DOHH2 (cell line): ENCODE results near the gene PTPN7.

ENCODE experiments used
- H3F3A ChIP-seq: fragments of 200-600 bp; sonication (generic), shearing (Covaris generic); 2 replicates; pipeline ENCODE4 v1.6.0; 2016; ENCODE audit warnings: antibody characterized with exemption, mild to moderate bottlenecking; ENCODE audit not compliant: control insufficient read depth, insufficient read depth
- H3K27ac ChIP-seq: fragments of 200-600 bp; sonication (generic); 2 replicates; pipeline ENCODE4 v1.5.1; 2014; ENCODE audit warnings: low read depth, mild to moderate bottlenecking, low read length, moderate library complexity
- H3K27me3 ChIP-seq: fragments of 200-600 bp; sonication (generic); 2 replicates; pipeline ENCODE4 v1.6.1; 2014; ENCODE audit warnings: mild to moderate bottlenecking, low read length, mixed read lengths; ENCODE audit not compliant: control insufficient read depth
- H3K36me3 ChIP-seq: fragments of 200-600 bp; sonication (generic); 2 replicates; pipeline ENCODE4 v1.6.1; 2014; ENCODE audit warnings: mild to moderate bottlenecking, low read length, moderate library complexity, mixed read lengths; ENCODE audit not compliant: control insufficient read depth
- H3K4me1 ChIP-seq: fragments of 200-600 bp; sonication (generic); 2 replicates; pipeline ENCODE4 v1.6.1; 2014; ENCODE audit warnings: mild to moderate bottlenecking, low read length, mixed read lengths; ENCODE audit not compliant: control insufficient read depth
- H3K4me2 ChIP-seq: fragments of 200-600 bp; sonication (generic); 2 replicates; pipeline ENCODE4 v1.6.0; 2014; ENCODE audit warnings: mild to moderate bottlenecking, low read length, moderate library complexity
- H3K4me3 ChIP-seq: fragments of 200-600 bp; sonication (generic); 2 replicates; pipeline ENCODE4 v1.5.1; 2014; ENCODE audit warnings: mild to moderate bottlenecking, low read length, mixed read lengths
- H3K79me2 ChIP-seq: fragments of 200-600 bp; sonication (generic); 2 replicates; pipeline ENCODE4 v1.6.1; 2014; ENCODE audit warnings: mild to moderate bottlenecking, low read length, mixed read lengths; ENCODE audit not compliant: control insufficient read depth
- H3K9me2 ChIP-seq: fragments of 200-600 bp; sonication (generic); replicated peaks from 2 replicates; pipeline ENCODE4 v1.6.1; 2014; ENCODE audit warnings: mild to moderate bottlenecking, low read length, mixed read lengths; ENCODE audit not compliant: control insufficient read depth
- H3K9me3 ChIP-seq: fragments of 200-600 bp; sonication (generic); 2 replicates; pipeline ENCODE4 v1.6.1; 2014; ENCODE audit warnings: antibody characterized with exemption, low read length, mixed read lengths; ENCODE audit not compliant: control insufficient read depth, insufficient read depth
- H4K20me1 ChIP-seq: fragments of 200-600 bp; sonication (generic); 2 replicates; pipeline ENCODE4 v1.6.0; 2014; ENCODE audit warnings: low read depth, mild to moderate bottlenecking, antibody characterized with exemption, low read length, moderate library complexity; ENCODE audit not compliant: control insufficient read depth, insufficient read depth
- EZH2phosphoT487 ChIP-seq: fragments of 200-600 bp; sonication (generic); IDR thresholded peaks from 2 replicates; pipeline ENCODE4 v1.6.1; 2017; ENCODE audit warnings: borderline replicate concordance, mild to moderate bottlenecking, antibody characterized with exemption, low read length, moderate library complexity, mixed read lengths
- TF ChIP-seq, protein P1 (sequence below): fragments of 200-600 bp; sonication (generic); IDR thresholded peaks from one replicate; pipeline ENCODE4 v1.5.1; 2014; ENCODE audit warnings: antibody characterized with exemption, mild to moderate bottlenecking, low read depth, low read length; ENCODE audit not compliant: poor library complexity, severe bottlenecking

PTPN7 gene

DNA sequence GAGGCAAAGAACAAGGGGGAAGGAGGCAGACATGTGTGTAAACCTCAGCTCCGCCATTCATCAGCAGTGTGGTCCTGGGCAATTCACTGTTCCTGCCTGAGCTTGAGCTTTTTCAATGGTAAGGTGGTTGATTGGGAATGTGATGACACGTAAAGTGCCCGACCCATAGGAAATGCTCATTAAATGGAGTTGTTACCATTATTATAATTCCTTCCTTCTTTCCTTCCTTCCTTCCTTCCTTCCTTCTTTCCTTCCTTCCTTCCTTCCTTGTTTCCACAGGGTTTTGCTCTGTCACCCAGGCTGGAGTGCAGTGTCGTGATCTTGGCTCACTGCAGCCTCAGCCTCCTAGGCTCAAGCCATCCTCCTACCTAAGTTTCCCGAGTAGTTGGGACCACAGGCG, 33.3 kb downstream of the PTPN7 start:
- no peak overlapping the region for H3K27ac ChIP-seq
- H3K36me3 ChIP-seq: no peaks in the 10 kb centered on the region; the same call in 1 of the 2 replicates
- no peaks in the 10 kb centered on the region for H3K4me1 ChIP-seq
- H3K9me3 ChIP-seq: no peaks in the 10 kb centered on the region
- H3K9me2 ChIP-seq: no peaks in the 10 kb centered on the region
- no peaks in the 10 kb centered on the region for H3F3A ChIP-seq
- H3K4me3 ChIP-seq: no peak overlapping the region
- peaks cover 9% of the 10 kb centered on the region for H3K27me3 ChIP-seq
- TF ChIP-seq, protein P1, sequence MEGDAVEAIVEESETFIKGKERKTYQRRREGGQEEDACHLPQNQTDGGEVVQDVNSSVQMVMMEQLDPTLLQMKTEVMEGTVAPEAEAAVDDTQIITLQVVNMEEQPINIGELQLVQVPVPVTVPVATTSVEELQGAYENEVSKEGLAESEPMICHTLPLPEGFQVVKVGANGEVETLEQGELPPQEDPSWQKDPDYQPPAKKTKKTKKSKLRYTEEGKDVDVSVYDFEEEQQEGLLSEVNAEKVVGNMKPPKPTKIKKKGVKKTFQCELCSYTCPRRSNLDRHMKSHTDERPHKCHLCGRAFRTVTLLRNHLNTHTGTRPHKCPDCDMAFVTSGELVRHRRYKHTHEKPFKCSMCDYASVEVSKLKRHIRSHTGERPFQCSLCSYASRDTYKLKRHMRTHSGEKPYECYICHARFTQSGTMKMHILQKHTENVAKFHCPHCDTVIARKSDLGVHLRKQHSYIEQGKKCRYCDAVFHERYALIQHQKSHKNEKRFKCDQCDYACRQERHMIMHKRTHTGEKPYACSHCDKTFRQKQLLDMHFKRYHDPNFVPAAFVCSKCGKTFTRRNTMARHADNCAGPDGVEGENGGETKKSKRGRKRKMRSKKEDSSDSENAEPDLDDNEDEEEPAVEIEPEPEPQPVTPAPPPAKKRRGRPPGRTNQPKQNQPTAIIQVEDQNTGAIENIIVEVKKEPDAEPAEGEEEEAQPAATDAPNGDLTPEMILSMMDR: no peak
- TF ChIP-seq EZH2phosphoT487: no peak
- no peaks in the 10 kb centered on the region for H4K20me1 ChIP-seq
- no peak overlapping the region for H3K4me2 ChIP-seq
- H3K79me2 ChIP-seq: no peaks in the 10 kb centered on the region

- Histone ChIP-seq H3K27me3 (peaks cover 14% of the 10 kb centered on the region), H3K27ac (no peak overlapping the region), H3K4me1 (no peaks in the 10 kb centered on the region), H3F3A (no peaks in the 10 kb centered on the region), H4K20me1 (no peaks in the 10 kb centered on the region), H3K36me3 (no peaks in the 10 kb centered on the region), H3K4me2 (no peak overlapping the region), H3K9me3 (no peaks in the 10 kb centered on the region), H3K9me2 (no peaks in the 10 kb centered on the region), H3K79me2 (no peaks in the 10 kb centered on the region), H3K4me3 (no peak overlapping the region)
- TF ChIP-seq, protein P1: no peak
- TF ChIP-seq EZH2phosphoT487: no peak
Observed at GRCh38 chr1:202126426-202126825, 34.0 kb downstream of the PTPN7 start.

DNA sequence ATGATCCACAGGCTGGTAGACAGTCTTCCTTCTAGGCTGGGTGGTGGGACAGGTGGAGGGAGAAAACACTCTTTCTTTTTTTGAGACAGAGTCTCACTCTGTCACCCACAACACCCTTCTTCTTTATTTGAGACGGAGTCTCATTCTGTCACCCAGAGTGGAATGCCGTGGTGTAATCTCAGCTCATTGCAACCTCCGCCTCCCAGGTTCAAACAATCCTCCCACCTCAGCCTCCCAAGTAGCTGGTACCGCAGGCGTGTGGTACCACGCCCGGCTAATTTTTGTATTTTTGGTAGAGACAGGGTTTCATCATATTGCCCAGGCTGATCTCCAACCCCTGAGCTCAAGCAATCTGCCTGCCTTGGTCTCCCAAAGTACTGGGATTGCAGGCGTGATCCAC, 34.8 kb downstream of the PTPN7 start:
- Histone ChIP-seq H3K79me2 (no peaks in the 10 kb centered on the region), H3K36me3 (no peaks in the 10 kb centered on the region), H3K4me2 (no peak overlapping the region), H3K9me3 (no peaks in the 10 kb centered on the region), H3K27ac (no peak overlapping the region), H3K4me3 (no peak overlapping the region), H3K27me3 (peaks cover 18% of the 10 kb centered on the region), H3K9me2 (no peaks in the 10 kb centered on the region), H4K20me1 (no peaks in the 10 kb centered on the region), H3F3A (no peaks in the 10 kb centered on the region), H3K4me1 (no peaks in the 10 kb centered on the region)
- no peak for TF ChIP-seq EZH2phosphoT487
- TF ChIP-seq, protein P1: no peak

- no peak overlapping the region for H3K27ac ChIP-seq
- H3K4me1 ChIP-seq: no peaks in the 10 kb centered on the region
- H4K20me1 ChIP-seq: no peaks in the 10 kb centered on the region
- H3K27me3 ChIP-seq: peaks cover 18% of the 10 kb centered on the region
- no peaks in the 10 kb centered on the region for H3K9me3 ChIP-seq
- H3K79me2 ChIP-seq: no peaks in the 10 kb centered on the region
- TF ChIP-seq, protein P1: no peak
- no peak for TF ChIP-seq EZH2phosphoT487
- no peak overlapping the region for H3K4me2 ChIP-seq
- H3F3A ChIP-seq: no peaks in the 10 kb centered on the region
- no peak overlapping the region for H3K4me3 ChIP-seq
- no peaks in the 10 kb centered on the region for H3K36me3 ChIP-seq
- no peaks in the 10 kb centered on the region for H3K9me2 ChIP-seq
Observed at GRCh38 chr1:202124142-202124541, 36.3 kb downstream of the PTPN7 start.
